ENCODE results near the gene GPBP1L1. TPM values are rescaled to one million over a fixed set of nuclear protein-coding genes. Genes with fewer than 3 reads are reported as not detected.

GPBP1L1 gene
- total and polyA plus RNA-seq, 2 of the 13 experiments (the other 11 are each of a cell fraction or from before 2014, with no cell fraction given) = 45.9 to 86.1 TPM

DNA sequence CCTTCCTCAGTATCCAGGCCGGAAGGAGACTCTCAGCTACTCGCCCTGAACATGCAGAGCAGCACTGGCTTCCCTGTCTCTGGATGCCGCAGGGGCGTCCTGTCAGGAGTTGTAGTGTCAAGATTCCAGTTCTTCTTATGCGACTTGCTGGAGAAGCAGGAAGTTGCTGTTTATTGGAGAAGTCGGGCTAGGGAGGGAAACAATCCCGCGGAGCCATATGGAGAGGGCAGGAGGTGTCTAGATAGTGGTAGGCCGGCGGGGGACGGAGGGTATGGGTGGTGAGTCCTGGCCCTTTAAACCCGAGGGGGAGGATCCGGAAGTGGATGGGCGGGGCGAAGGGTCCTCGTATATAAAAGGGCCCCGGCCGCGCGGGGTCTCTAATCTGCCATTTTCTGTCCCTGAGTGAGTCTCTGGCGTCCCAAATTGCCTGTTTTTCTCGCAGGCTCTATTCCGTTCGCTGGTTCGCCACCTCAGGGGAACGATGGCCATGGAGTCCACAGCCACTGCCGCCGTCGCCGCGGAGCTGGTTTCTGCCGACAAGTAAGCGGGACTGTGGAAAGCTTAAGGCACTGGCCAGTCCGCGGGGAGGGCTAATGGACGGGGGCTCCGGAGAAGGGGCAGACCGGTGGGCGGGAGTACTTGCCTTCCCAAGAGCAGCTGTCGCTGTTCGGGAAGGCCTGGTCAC, 102.5 kb downstream of the GPBP1L1 start, which contains the start of gene NASP (continued):
- TF ChIP-seq GLI4 (CRISPR knock-in tag; IDR thresholded peaks at IDR 0.05; ENCODE audit: borderline replicate concordance) (no peak), ZNF672 (CRISPR knock-in tag; IDR thresholded peaks at IDR 0.05) (0 out of 2 replicates have a peak, but pooled peaks have one; percentile 31), SOX5 (CRISPR knock-in tag; IDR thresholded peaks at IDR 0.05; ENCODE audit: borderline replicate concordance) (no peak), RBM22 (optimal IDR thresholded peaks at IDR 0.05; ENCODE audit: low read length) (peak; percentile 39), IKZF4 (CRISPR knock-in tag; IDR thresholded peaks at IDR 0.05; ENCODE audit: borderline replicate concordance, low read depth, not compliant biosample characterization) (no peak), ZNF7 (CRISPR knock-in tag; IDR thresholded peaks at IDR 0.05) (no peak; the same call in 1 of the 2 replicates), KDM3A (CRISPR knock-in tag; IDR thresholded peaks at IDR 0.05; ENCODE audit: low read depth) (no peak), KAT2B (IDR thresholded peaks at IDR 0.05; ENCODE audit: borderline replicate concordance, low read depth, low read length) (no peak), ARNT (IDR thresholded peaks at IDR 0.05) (no peak), MEIS1 (CRISPR knock-in tag; IDR thresholded peaks at IDR 0.05; ENCODE audit: borderline replicate concordance) (no peak), ATF1 (CRISPR knock-in tag; IDR thresholded peaks at IDR 0.05) (no peak), ZFAT (CRISPR knock-in tag; conservative IDR thresholded peaks at IDR 0.05) (no peak), ZNF33A (CRISPR knock-in tag; IDR thresholded peaks at IDR 0.05; ENCODE audit: borderline replicate concordance) (0 out of 2 replicates have a peak, but pooled peaks have one; percentile 51), PRMT3 (CRISPR knock-in tag; IDR thresholded peaks at IDR 0.05; ENCODE audit: borderline replicate concordance, low read depth) (no peak)
- TF ChIP-seq, protein P1, sequence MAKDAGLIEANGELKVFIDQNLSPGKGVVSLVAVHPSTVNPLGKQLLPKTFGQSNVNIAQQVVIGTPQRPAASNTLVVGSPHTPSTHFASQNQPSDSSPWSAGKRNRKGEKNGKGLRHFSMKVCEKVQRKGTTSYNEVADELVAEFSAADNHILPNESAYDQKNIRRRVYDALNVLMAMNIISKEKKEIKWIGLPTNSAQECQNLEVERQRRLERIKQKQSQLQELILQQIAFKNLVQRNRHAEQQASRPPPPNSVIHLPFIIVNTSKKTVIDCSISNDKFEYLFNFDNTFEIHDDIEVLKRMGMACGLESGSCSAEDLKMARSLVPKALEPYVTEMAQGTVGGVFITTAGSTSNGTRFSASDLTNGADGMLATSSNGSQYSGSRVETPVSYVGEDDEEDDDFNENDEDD (CRISPR knock-in tag; IDR thresholded peaks at IDR 0.05; ENCODE audit: borderline replicate concordance) = no peak
- TF ChIP-seq, protein P2, sequence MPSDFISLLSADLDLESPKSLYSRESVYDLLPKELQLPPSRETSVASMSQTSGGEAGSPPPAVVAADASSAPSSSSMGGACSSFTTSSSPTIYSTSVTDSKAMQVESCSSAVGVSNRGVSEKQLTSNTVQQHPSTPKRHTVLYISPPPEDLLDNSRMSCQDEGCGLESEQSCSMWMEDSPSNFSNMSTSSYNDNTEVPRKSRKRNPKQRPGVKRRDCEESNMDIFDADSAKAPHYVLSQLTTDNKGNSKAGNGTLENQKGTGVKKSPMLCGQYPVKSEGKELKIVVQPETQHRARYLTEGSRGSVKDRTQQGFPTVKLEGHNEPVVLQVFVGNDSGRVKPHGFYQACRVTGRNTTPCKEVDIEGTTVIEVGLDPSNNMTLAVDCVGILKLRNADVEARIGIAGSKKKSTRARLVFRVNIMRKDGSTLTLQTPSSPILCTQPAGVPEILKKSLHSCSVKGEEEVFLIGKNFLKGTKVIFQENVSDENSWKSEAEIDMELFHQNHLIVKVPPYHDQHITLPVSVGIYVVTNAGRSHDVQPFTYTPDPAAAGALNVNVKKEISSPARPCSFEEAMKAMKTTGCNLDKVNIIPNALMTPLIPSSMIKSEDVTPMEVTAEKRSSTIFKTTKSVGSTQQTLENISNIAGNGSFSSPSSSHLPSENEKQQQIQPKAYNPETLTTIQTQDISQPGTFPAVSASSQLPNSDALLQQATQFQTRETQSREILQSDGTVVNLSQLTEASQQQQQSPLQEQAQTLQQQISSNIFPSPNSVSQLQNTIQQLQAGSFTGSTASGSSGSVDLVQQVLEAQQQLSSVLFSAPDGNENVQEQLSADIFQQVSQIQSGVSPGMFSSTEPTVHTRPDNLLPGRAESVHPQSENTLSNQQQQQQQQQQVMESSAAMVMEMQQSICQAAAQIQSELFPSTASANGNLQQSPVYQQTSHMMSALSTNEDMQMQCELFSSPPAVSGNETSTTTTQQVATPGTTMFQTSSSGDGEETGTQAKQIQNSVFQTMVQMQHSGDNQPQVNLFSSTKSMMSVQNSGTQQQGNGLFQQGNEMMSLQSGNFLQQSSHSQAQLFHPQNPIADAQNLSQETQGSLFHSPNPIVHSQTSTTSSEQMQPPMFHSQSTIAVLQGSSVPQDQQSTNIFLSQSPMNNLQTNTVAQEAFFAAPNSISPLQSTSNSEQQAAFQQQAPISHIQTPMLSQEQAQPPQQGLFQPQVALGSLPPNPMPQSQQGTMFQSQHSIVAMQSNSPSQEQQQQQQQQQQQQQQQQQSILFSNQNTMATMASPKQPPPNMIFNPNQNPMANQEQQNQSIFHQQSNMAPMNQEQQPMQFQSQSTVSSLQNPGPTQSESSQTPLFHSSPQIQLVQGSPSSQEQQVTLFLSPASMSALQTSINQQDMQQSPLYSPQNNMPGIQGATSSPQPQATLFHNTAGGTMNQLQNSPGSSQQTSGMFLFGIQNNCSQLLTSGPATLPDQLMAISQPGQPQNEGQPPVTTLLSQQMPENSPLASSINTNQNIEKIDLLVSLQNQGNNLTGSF (CRISPR knock-in tag; IDR thresholded peaks at IDR 0.05) = peak; percentile 54; the same call in 1 of the 2 replicates
- TF ChIP-seq, protein P3, sequence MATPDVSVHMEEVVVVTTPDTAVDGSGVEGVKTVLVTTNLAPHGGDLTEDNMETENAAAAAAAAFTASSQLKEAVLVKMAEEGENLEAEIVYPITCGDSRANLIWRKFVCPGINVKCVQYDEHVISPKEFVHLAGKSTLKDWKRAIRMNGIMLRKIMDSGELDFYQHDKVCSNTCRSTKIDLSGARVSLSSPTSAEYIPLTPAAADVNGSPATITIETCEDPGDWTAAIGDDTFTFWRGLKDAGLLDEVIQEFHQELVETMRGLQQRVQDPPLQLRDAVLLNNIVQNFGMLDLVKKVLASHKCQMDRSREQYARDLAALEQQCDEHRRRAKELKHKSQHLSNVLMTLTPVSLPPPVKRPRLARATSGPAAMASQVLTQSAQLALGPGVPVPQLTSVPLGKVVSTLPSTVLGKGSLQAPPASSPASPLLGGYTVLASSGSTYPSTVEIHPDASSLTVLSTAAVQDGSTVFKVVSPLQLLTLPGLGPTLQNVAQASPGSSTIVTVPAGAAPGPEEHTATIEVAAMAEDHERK (CRISPR knock-in tag; IDR thresholded peaks at IDR 0.05; ENCODE audit: low read depth) = no peak
- TF ChIP-seq, protein P4, sequence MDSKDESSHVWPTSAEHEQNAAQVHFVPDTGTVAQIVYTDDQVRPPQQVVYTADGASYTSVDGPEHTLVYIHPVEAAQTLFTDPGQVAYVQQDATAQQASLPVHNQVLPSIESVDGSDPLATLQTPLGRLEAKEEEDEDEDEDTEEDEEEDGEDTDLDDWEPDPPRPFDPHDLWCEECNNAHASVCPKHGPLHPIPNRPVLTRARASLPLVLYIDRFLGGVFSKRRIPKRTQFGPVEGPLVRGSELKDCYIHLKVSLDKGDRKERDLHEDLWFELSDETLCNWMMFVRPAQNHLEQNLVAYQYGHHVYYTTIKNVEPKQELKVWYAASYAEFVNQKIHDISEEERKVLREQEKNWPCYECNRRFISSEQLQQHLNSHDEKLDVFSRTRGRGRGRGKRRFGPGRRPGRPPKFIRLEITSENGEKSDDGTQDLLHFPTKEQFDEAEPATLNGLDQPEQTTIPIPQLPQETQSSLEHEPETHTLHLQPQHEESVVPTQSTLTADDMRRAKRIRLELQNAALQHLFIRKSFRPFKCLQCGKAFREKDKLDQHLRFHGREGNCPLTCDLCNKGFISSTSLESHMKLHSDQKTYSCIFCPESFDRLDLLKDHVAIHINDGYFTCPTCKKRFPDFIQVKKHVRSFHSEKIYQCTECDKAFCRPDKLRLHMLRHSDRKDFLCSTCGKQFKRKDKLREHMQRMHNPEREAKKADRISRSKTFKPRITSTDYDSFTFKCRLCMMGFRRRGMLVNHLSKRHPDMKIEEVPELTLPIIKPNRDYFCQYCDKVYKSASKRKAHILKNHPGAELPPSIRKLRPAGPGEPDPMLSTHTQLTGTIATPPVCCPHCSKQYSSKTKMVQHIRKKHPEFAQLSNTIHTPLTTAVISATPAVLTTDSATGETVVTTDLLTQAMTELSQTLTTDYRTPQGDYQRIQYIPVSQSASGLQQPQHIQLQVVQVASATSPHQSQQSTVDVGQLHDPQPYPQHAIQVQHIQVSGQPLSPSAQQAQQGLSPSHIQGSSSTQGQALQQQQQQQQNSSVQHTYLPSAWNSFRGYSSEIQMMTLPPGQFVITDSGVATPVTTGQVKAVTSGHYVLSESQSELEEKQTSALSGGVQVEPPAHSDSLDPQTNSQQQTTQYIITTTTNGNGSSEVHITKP (CRISPR knock-in tag; IDR thresholded peaks at IDR 0.05; ENCODE audit: low read depth) = no peak; the same call in 1 of the 2 replicates
